Measurements from ENCODE around the gene SGCD.

- TF ChIP-seq CTCF (conservative IDR thresholded peaks at IDR 0.05; ENCODE audit: low read depth, low read length) (no peak), MXI1 (IDR thresholded peaks at IDR 0.05; ENCODE audit: borderline replicate concordance, low read depth, low read length) (no peak), ELK1 (IDR thresholded peaks at IDR 0.05; ENCODE audit: borderline replicate concordance, low read depth, low read length) (no peak), RAD21 (IDR thresholded peaks at IDR 0.05; ENCODE audit: low read length) (no peak), CEBPB (IDR thresholded peaks at IDR 0.05; ENCODE audit: low read depth, low read length) (no peak)
Observed at GRCh38 chr5:156329171-156329611, 2.2 kb downstream of the SGCD start.

Measured in IMR-90 (cell line).